IMR-90 (cell line): ENCODE results near the gene KRT1. TPM values are rescaled to one million over a fixed set of nuclear protein-coding genes. Genes with fewer than 3 reads are reported as not detected.

Experiments
- ATAC-seq: fragments of 200-7000 bp; cut with Tn5 transposase; 2 replicates; pipeline ENCODE4 v1.9.1; 2020; ENCODE audit warnings: low read depth, mild to moderate bottlenecking, moderate library complexity
- BruUV-seq: library from RNA; stranded (reverse); fragments of 400-500 nt; replicated peaks from 2 replicates; lab custom pipeline; 2021; lab: Mats Ljungman, UMichigan
- CTCF ChIA-PET: fragments of 300-600 bp; formaldehyde crosslinking; extraction: SDS; loops from one replicate; lab custom pipeline; 2021; ENCODE audit warnings: antibody characterized with exemption; lab: Yijun Ruan, JAX
- POLR2A ChIA-PET: fragments of 300-600 bp; sonication (Branson Sonifier 250); formaldehyde crosslinking; loops from one replicate; lab custom pipeline; 2022; ENCODE audit warnings: antibody characterized with exemption; ENCODE audit not compliant: unreplicated experiment; lab: Charles Lee
- DNase-seq: peaks from one replicate; pipeline ENCODE4 v3.0.0; 2013
- H2AFZ ChIP-seq: replicated peaks from 2 replicates; pipeline ENCODE3; 2013; ENCODE audit warnings: low read length, mild to moderate bottlenecking; ENCODE audit not compliant: poor library complexity
- H2AK5ac ChIP-seq: 2 replicates; pipeline ENCODE4 v1.6.1; 2013; ENCODE audit warnings: low read depth, low read length, inconsistent platforms
- H2AK9ac ChIP-seq: replicated peaks from 2 replicates; pipeline ENCODE3; 2013; ENCODE audit warnings: mild to moderate bottlenecking, low read depth, low read length, moderate library complexity; ENCODE audit not compliant: poor library complexity
- H2BK120ac ChIP-seq: 2 replicates; pipeline ENCODE4 v1.6.1; 2013; ENCODE audit warnings: low read depth, low read length, inconsistent platforms
- H2BK15ac ChIP-seq: 3 replicates; pipeline ENCODE4 v1.6.1; 2013; ENCODE audit warnings: low read depth, low read length, inconsistent platforms
- H2BK20ac ChIP-seq: 2 replicates; pipeline ENCODE4 v1.6.1; 2013; ENCODE audit warnings: low read depth, mild to moderate bottlenecking, inconsistent platforms, low read length, moderate library complexity
- H2BK5ac ChIP-seq: 2 replicates; pipeline ENCODE4 v1.6.1; 2013; ENCODE audit warnings: mild to moderate bottlenecking, low read depth, low read length, inconsistent platforms; ENCODE audit not compliant: poor library complexity, severe bottlenecking
- H3K14ac ChIP-seq: replicated peaks from 2 replicates; pipeline ENCODE4 v1.6.1; 2013; ENCODE audit warnings: low read depth, low read length, inconsistent platforms
- H3K18ac ChIP-seq: 2 replicates; pipeline ENCODE4 v1.6.1; 2013; ENCODE audit warnings: low read depth, low read length, control low read depth
- H3K23ac ChIP-seq: 2 replicates; pipeline ENCODE4 v1.6.1; 2013; ENCODE audit warnings: low read depth, low read length, inconsistent platforms
- H3K27ac ChIP-seq: 2 replicates; pipeline ENCODE4 v1.5.1; 2013; ENCODE audit warnings: mild to moderate bottlenecking, control low read depth, low read length; ENCODE audit not compliant: insufficient read depth
- H3K27me3 ChIP-seq: 2 replicates; pipeline ENCODE4 v1.6.1; 2013; ENCODE audit warnings: low read length; ENCODE audit not compliant: control insufficient read depth, insufficient read depth
- H3K36me3 ChIP-seq: 2 replicates; pipeline ENCODE4 v1.6.1; 2013; ENCODE audit warnings: low read length, mixed read lengths; ENCODE audit not compliant: control insufficient read depth, insufficient read depth
- H3K4ac ChIP-seq: 2 replicates; pipeline ENCODE4 v1.6.1; 2013; ENCODE audit warnings: low read depth, low read length, inconsistent platforms
- H3K4me1 ChIP-seq: 2 replicates; pipeline ENCODE4 v1.6.1; 2013; ENCODE audit warnings: low read length, mixed read lengths; ENCODE audit not compliant: control insufficient read depth, insufficient read depth
- H3K4me2 ChIP-seq: 2 replicates; pipeline ENCODE4 v1.6.1; 2013; ENCODE audit warnings: low read depth, mild to moderate bottlenecking, control low read depth, low read length, moderate library complexity
- H3K4me3 ChIP-seq: 2 replicates; pipeline ENCODE4 v1.5.1; 2013; ENCODE audit warnings: low read depth, mild to moderate bottlenecking, control low read depth, low read length, moderate library complexity; ENCODE audit not compliant: insufficient read depth
- H3K56ac ChIP-seq: 2 replicates; pipeline ENCODE4 v1.6.1; 2013; ENCODE audit warnings: low read length, inconsistent platforms; ENCODE audit not compliant: insufficient read depth; ENCODE audit errors: extremely low read depth
- H3K79me1 ChIP-seq, 2 experiments: 2 replicates each; pipeline ENCODE4 v1.6.1; 2013; ENCODE audit warnings: low read length in 2 of 2, inconsistent platforms in 1 of 2, low read depth in 1 of 2
- H3K9ac ChIP-seq: 2 replicates; pipeline ENCODE4 v1.6.1; 2013; ENCODE audit warnings: low read depth, low read length, control low read depth
- H3K9me1 ChIP-seq: 2 replicates; pipeline ENCODE4 v1.6.1; 2013; ENCODE audit warnings: low read length, inconsistent platforms; ENCODE audit not compliant: insufficient read depth
- H3K9me3 ChIP-seq: 2 replicates; pipeline ENCODE4 v1.6.1; 2013; ENCODE audit warnings: low read length; ENCODE audit not compliant: control insufficient read depth, insufficient read depth
- H4K20me1 ChIP-seq: 2 replicates; pipeline ENCODE4 v1.6.1; 2013; ENCODE audit warnings: low read length, inconsistent platforms; ENCODE audit not compliant: insufficient read depth
- H4K5ac ChIP-seq: 2 replicates; pipeline ENCODE4 v1.6.1; 2013; ENCODE audit warnings: mild to moderate bottlenecking, low read depth, low read length, control low read depth
- H4K8ac ChIP-seq, 2 experiments: 2 replicates each; pipeline ENCODE4 v1.6.1; 2013; ENCODE audit warnings: low read depth in 2 of 2, low read length in 2 of 2, control low read depth in 1 of 2, inconsistent platforms in 1 of 2
- H4K91ac ChIP-seq: 2 replicates; pipeline ENCODE4 v1.6.1; 2013; ENCODE audit warnings: low read depth, low read length, inconsistent platforms; ENCODE audit not compliant: insufficient read depth
- BHLHE40 ChIP-seq: fragments of 150-350 bp; IDR thresholded peaks from 2 replicates; pipeline ENCODE4 v1.6.1; 2016; ENCODE audit warnings: mild to moderate bottlenecking, low read depth, low read length
- CEBPB ChIP-seq: IDR thresholded peaks from 2 replicates; pipeline ENCODE4 v1.6.1; 2012; ENCODE audit warnings: low read depth, low read length, improper control_type of control experiment
- CHD1 ChIP-seq: IDR thresholded peaks from 2 replicates; pipeline ENCODE4 v1.6.1; 2012; ENCODE audit warnings: low read depth, low read length, improper control_type of control experiment
- CTCF ChIP-seq: conservative IDR thresholded peaks from 2 replicates; pipeline ENCODE4 v1.5.1; 2012; ENCODE audit warnings: mild to moderate bottlenecking, low read depth, low read length, improper control_type of control experiment
- ELK1 ChIP-seq: fragments of 150-350 bp; IDR thresholded peaks from 2 replicates; pipeline ENCODE4 v1.6.1; 2016; ENCODE audit warnings: low read depth, mild to moderate bottlenecking, low read length, moderate library complexity, borderline replicate concordance
- FOS ChIP-seq: fragments of 150-350 bp; IDR thresholded peaks from 2 replicates; pipeline ENCODE4 v1.6.1; 2016; ENCODE audit warnings: low read depth, low read length
- MAFK ChIP-seq: IDR thresholded peaks from 2 replicates; pipeline ENCODE4 v1.6.1; 2012; ENCODE audit warnings: low read depth, low read length, improper control_type of control experiment
- MAZ ChIP-seq: IDR thresholded peaks from 2 replicates; pipeline ENCODE4 v1.6.1; 2012; ENCODE audit warnings: low read depth, mild to moderate bottlenecking, low read length, improper control_type of control experiment, moderate library complexity, borderline replicate concordance
- MXI1 ChIP-seq: IDR thresholded peaks from 2 replicates; pipeline ENCODE4 v1.6.1; 2012; ENCODE audit warnings: low read depth, mild to moderate bottlenecking, low read length, moderate library complexity, borderline replicate concordance
- NFE2L2 ChIP-seq: fragments of 150-350 bp; IDR thresholded peaks from 2 replicates; pipeline ENCODE4 v1.6.1; 2016; ENCODE audit warnings: low read depth, mild to moderate bottlenecking, low read length
- POLR2A ChIP-seq: IDR thresholded peaks from 2 replicates; pipeline ENCODE4 v1.6.1; 2012; ENCODE audit warnings: mild to moderate bottlenecking, low read depth, low read length
- RAD21 ChIP-seq: IDR thresholded peaks from 2 replicates; pipeline ENCODE4 v1.6.1; 2012; ENCODE audit warnings: low read length, improper control_type of control experiment
- RCOR1 ChIP-seq: IDR thresholded peaks from 2 replicates; pipeline ENCODE4 v1.6.1; 2012; ENCODE audit warnings: mild to moderate bottlenecking, low read length, improper control_type of control experiment; ENCODE audit not compliant: insufficient replicate concordance
- RFX5 ChIP-seq: IDR thresholded peaks from 2 replicates; pipeline ENCODE4 v1.8.0; 2012; ENCODE audit warnings: low read depth, mild to moderate bottlenecking, low read length, moderate library complexity
- SMC3 ChIP-seq: fragments of 150-350 bp; IDR thresholded peaks from 2 replicates; pipeline ENCODE4 v1.6.1; 2016; ENCODE audit warnings: low read depth, mild to moderate bottlenecking, antibody characterized with exemption, low read length, moderate library complexity
- USF2 ChIP-seq: fragments of 150-350 bp; IDR thresholded peaks from 2 replicates; pipeline ENCODE4 v1.6.1; 2017; ENCODE audit warnings: mild to moderate bottlenecking, antibody characterized with exemption, low read length, low read depth
- WGBS, 2 experiments: methylation state at CpG; one replicate each; pipeline versions ENCODE4 v1.1.5 to v1.1.7; 2013; ENCODE audit warnings: missing lambda C conversion rate in 2 of 2; ENCODE audit not compliant: insufficient read length in 1 of 2; ENCODE audit errors: extremely low coverage in 2 of 2; 5-methylcytosine and 5-hydroxymethylcytosine counted together
- dilution Hi-C: fragments of 300-500 bp; cut with HindIII; formaldehyde crosslinking; loops from one replicate; pipeline ENCODE4 v1.14.3; 2018; ENCODE audit warnings: low sequenced_read_pairs; ENCODE audit not compliant: unreplicated experiment
- in situ Hi-C: fragments of 300-500 bp; cut with MboI; formaldehyde crosslinking; loops from 3 replicates; pipeline ENCODE4 v1.14.3; 2019; ENCODE audit warnings: low sequenced_read_pairs, inconsistent platforms, mixed read lengths
- intact Hi-C: fragments of 100-400 bp; cut with micrococcal nuclease; formaldehyde crosslinking; loops from 2 replicates; pipeline ENCODE4 v1.10.0; 2022
- polyA plus RNA-seq, 3 experiments: library from polyadenylated mRNA; depleted of rRNA; stranded (reverse); fragments of >200 nt; gene quantifications; 2 replicates each; pipeline ENCODE4 v1.2.3, GENCODE V29; 2012; ENCODE audit warnings: low replicate concordance in 1 of 3
- total RNA-seq: library from RNA; depleted of rRNA; stranded (reverse); fragments of >200 nt; gene quantifications from 2 replicates; pipeline ENCODE4 v1.2.3, GENCODE V29; 2012

KRT1 gene
- total and polyA plus RNA-seq, 2 of the 4 experiments (the other 2 are of a cell fraction) = not detected

GRCh38 chr12:52693261-52693660, 13.1 kb upstream of the KRT1 start:
- Histone ChIP-seq H2AFZ (no peak overlapping the region), H3K79me1 (no peaks in the 10 kb centered on the region), H3K4me3 (no peak overlapping the region), H4K91ac (no peak overlapping the region), H3K56ac (no peak overlapping the region), H3K14ac (no peak overlapping the region), H2BK20ac (no peak overlapping the region), H3K18ac (no peak overlapping the region), H3K9ac (no peak overlapping the region), H2AK5ac (no peak overlapping the region), H4K20me1 (no peaks in the 10 kb centered on the region), H2BK5ac (no peak overlapping the region), H3K27me3 (peaks cover 54% of the 10 kb centered on the region), H2BK120ac (no peak overlapping the region), H3K4me1 (peaks cover 2% of the 10 kb centered on the region; the same call in 1 of the 2 replicates), H2BK15ac (no peak overlapping the region), H3K27ac (no peak overlapping the region), H4K5ac (no peak overlapping the region), H2AK9ac (no peak overlapping the region), H3K4me2 (no peak overlapping the region), H3K9me1 (no peaks in the 10 kb centered on the region), H3K23ac (no peak overlapping the region), H3K36me3 (no peaks in the 10 kb centered on the region), H3K9me3 (no peaks in the 10 kb centered on the region), H4K8ac (no peak overlapping the region), H3K4ac (no peak overlapping the region)
- TF ChIP-seq MXI1 = no peak
- no peak for TF ChIP-seq RAD21
- no peak for TF ChIP-seq RFX5
- TF ChIP-seq USF2 = no peak
- TF ChIP-seq BHLHE40 = no peak
- TF ChIP-seq ELK1 = no peak
- TF ChIP-seq NFE2L2 = no peak
- TF ChIP-seq SMC3 = no peak
- TF ChIP-seq CTCF = no peak
- no peak for TF ChIP-seq POLR2A
- TF ChIP-seq MAZ = no peak
- TF ChIP-seq RCOR1 = no peak
- TF ChIP-seq CEBPB = no peak
- no peak for TF ChIP-seq MAFK
- no peak for TF ChIP-seq CHD1
- no peak for TF ChIP-seq FOS
- CTCF ChIA-PET = no interaction called here
- POLR2A ChIA-PET = no interaction called here
- dilution Hi-C loops = no loop called here
- BruUV-seq = no TSS peak
- intact Hi-C loops = no loop called here
- ATAC-seq (no peak), DNase-seq (no peak)
- no CpG with 5 or more reads among the region's 5 CpGs for WGBS, 2 experiments
- in situ Hi-C loops = no loop called here
